ENCODE measurements around the gene L3MBTL4.

Gene L3MBTL4

GRCh38 chr18:5962362-5962761 lies 452.3 kb downstream of the L3MBTL4 start:
- Mint-ChIP-seq H3K27ac (no peak overlapping the region), H3K9me3 (no peaks in the 10 kb centered on the region), H3K4me3 (no peak overlapping the region), H3K36me3 (peaks cover under 1 to 7% of the 10 kb centered on the region in 2 donors), H3K4me1 (no peaks in the 10 kb centered on the region), H3K27me3 (no peaks in the 10 kb centered on the region)
- no peak for ATAC-seq (replicated peaks)
- DNase-seq: no peak

DNA sequence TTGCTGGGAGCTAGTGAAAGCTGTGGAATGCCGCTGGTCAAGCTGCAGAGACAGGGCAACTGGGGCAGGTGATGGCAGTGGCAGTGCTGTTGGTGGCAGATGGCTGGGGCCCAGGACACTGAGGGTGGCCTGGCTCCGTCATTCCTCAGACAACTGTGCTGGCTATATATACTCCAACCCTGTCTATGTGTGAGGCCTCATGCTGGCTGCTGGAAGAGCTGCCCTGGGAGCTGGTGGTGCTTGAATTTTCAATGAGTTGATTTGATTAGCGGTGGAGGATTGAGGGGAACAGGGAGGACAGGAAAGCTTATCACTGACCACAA lies 452.9 kb downstream of the L3MBTL4 start:
- H3K4me1 Mint-ChIP-seq: no peaks in the 10 kb centered on the region
- DNase-seq (no peak), ATAC-seq (replicated peaks) (no peak)
- peaks cover 0 to 6% of the 10 kb centered on the region in 2 donors for H3K36me3 Mint-ChIP-seq
- H3K9me3 Mint-ChIP-seq: no peaks in the 10 kb centered on the region
- no peak overlapping the region for H3K4me3 Mint-ChIP-seq
- H3K27ac Mint-ChIP-seq: no peak overlapping the region
- H3K27me3 Mint-ChIP-seq: no peaks in the 10 kb centered on the region

DNA sequence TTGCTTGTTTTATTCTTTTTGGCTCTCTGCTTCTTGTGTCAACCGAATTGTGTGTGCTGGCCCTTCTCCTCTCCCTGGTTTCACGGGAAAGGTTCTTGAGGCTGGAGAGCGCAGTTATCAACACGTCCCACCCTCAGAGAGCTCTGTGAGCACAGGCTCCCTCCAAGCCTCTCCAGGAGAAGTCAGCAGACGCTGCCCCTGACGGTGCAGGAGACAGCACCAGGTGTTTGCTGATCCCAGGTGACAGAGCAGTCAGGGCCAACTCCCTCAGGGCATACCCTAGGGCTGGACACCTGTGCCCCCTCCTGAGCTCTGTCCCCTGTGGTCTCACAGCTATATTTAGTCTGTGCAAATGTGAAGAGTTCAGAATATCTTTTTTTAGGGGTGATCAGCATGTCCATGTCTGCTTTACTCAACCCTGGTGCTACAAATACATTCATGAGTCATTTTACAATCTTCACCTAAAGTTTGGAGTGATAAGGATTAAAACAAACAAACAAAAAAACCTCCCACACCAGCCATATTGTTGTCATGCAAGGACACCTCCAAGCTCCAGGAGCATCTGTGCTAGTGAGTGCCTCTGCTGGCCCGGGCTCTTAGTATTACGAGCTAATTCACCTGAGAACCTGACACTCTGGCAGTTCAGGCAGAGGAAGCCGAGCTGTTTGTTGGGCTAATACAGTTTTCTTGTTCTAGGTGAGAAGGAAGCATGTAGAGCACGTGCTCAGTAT lies 453.4 kb downstream of the L3MBTL4 start:
- Mint-ChIP-seq H3K4me1 (no peaks in the 10 kb centered on the region), H3K27ac (no peak overlapping the region), H3K9me3 (no peaks in the 10 kb centered on the region), H3K4me3 (no peak overlapping the region), H3K27me3 (no peaks in the 10 kb centered on the region), H3K36me3 (peaks cover 0 to 7% of the 10 kb centered on the region in 2 donors)
- DNase-seq (no peak), ATAC-seq (replicated peaks) (no peak)

DNA sequence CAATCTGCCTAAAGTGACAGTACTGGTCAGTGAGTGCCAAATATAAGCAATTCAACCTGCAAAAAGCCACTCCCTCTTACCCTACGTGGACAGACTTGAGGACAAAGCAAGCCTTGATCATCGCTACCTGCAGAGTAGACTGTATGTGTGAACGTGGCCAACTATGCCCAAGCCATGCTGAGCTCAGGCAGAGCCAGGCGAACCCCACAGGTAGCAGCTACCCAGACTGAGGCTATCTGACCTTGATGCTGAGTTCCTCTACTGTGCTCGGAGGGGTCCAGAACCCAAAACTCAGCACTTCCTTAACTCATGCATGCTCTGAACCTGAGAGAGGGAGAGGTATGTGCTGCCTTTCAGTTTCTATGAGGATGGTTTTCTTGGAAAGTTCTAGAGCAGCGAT lies 455.9 kb downstream of the L3MBTL4 start:
- H3K4me1 Mint-ChIP-seq: no peaks in the 10 kb centered on the region
- no peak overlapping the region for H3K4me3 Mint-ChIP-seq
- no peaks in the 10 kb centered on the region for H3K9me3 Mint-ChIP-seq
- DNase-seq: no peak
- peaks cover 1 to 12% of the 10 kb centered on the region in 2 donors for H3K36me3 Mint-ChIP-seq
- ATAC-seq (replicated peaks): no peak
- H3K27me3 Mint-ChIP-seq: no peaks in the 10 kb centered on the region
- no peak overlapping the region for H3K27ac Mint-ChIP-seq

DNA sequence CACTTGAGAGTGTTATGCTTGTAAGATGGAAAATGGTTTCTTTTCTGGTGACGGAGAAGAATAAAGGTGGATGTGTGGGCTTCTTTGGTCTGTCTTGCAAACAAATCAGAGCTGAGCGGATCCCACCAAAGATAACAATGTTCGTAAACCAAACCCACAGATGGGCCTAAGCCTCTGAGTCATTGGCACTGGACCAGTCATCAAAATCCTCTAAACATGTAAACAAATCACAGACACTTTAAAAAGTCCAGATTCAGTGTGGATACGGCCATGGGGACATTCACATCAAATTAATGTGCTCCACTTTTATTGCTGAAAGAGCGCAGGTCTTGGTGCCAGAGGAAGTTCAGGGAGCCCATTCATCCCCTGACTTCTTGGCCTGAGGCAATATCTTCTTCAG lies 458.9 kb downstream of the L3MBTL4 start:
- ATAC-seq (replicated peaks): no peak
- H3K4me1 Mint-ChIP-seq: no peaks in the 10 kb centered on the region

DNA sequence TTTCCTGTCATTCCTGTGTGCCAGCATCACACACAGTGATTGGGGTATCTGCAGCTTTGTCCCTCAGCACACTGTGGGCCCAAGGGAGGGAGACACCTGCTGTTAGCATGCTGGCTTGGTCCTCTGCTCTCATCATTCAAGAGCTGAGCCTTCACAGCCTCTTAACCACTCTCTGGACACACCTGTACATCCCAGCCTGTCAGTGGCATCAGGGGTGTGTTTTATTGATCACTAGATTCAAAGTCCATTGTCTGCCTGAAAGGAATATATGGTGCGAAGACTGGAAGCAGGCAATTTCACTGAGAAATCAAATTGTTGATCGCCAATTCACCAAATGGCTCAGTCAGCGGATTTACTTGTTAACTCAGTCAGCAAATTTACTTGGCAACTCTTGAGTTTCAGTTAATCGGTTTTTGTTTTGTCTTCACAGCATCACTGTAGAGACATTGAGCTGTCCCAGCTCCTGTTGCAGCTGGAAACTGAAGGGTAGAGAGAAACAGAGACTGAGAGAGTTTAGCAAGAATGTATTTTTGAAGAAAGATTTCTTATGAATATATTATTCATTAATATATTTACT lies 463.1 kb downstream of the L3MBTL4 start:
- H3K9me3 Mint-ChIP-seq: no peaks in the 10 kb centered on the region
- peaks cover 8 to 14% of the 10 kb centered on the region in 2 donors for H3K36me3 Mint-ChIP-seq
- H3K27ac Mint-ChIP-seq: no peak overlapping the region
- peaks cover 0 to 5% of the 10 kb centered on the region in 2 donors for H3K27me3 Mint-ChIP-seq
- DNase-seq (no peak), ATAC-seq (replicated peaks) (no peak)
- no peaks in the 10 kb centered on the region for H3K4me1 Mint-ChIP-seq
- no peak overlapping the region for H3K4me3 Mint-ChIP-seq

More for the DNA sequence above, 458.9 kb downstream of the L3MBTL4 start:
- H3K4me3 Mint-ChIP-seq: no peak overlapping the region
- no peak overlapping the region for H3K27ac Mint-ChIP-seq
- H3K9me3 Mint-ChIP-seq: no peaks in the 10 kb centered on the region
- no peaks in the 10 kb centered on the region for H3K27me3 Mint-ChIP-seq
- no peak for DNase-seq
- peaks cover 8 to 14% of the 10 kb centered on the region in 2 donors for H3K36me3 Mint-ChIP-seq

DNA sequence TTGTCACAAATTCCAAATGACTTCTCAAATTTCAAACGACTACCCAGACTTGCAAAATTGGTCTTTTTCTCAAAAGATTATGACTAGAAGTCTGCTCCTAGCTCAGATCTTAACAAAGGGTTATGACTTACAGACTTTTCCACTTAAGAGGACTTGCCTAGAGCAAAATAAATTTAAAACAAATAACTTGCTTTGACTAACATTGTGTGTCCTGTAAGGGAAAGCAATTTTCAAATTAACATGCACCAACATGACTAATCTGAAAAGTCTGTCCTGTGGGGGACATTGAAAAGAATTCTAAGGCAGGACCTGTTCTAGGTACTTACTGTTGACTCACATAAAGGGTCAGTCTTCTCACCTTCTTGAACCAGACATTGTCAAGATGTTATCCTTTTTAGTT lies 465.9 kb downstream of the L3MBTL4 start:
- ATAC-seq (replicated peaks) (no peak), DNase-seq (no peak)
- Mint-ChIP-seq H3K4me1 (no peaks in the 10 kb centered on the region), H3K9me3 (no peaks in the 10 kb centered on the region), H3K27ac (no peak overlapping the region), H3K36me3 (peaks cover 7 to 9% of the 10 kb centered on the region in 2 donors), H3K27me3 (peaks cover 0 to 9% of the 10 kb centered on the region in 2 donors), H3K4me3 (no peak overlapping the region)

DNA sequence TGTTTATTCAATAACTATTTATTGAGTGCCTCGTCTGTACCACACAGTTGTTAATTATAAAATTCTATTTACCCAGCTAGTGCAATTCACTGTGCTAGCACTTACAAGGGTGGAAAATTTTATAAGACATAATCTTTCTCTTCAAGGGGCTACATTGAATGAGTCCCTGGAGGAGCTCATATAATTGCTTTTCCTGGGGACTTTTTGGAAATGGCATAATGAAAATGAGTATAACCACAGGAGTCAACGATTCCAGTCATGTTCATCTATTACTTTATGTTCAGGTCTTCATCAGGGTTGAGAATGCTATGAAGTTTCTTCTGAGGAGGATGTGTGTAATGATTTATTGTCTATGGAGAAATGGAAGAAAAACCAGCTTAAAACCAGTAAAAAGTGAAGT lies 466.5 kb downstream of the L3MBTL4 start:
- Mint-ChIP-seq H3K4me3 (no peak overlapping the region), H3K36me3 (peaks cover 4% of the 10 kb centered on the region in 2 donors), H3K9me3 (no peaks in the 10 kb centered on the region), H3K27ac (no peak overlapping the region), H3K4me1 (no peaks in the 10 kb centered on the region), H3K27me3 (peaks cover 5 to 14% of the 10 kb centered on the region in 2 donors)
- ATAC-seq (replicated peaks) (no peak), DNase-seq (no peak)

- DNase-seq (no peak), ATAC-seq (replicated peaks) (no peak)
- H3K27ac Mint-ChIP-seq: no peak overlapping the region
- no peak overlapping the region for H3K4me3 Mint-ChIP-seq
- H3K27me3 Mint-ChIP-seq: peaks cover 7 to 24% of the 10 kb centered on the region in 2 donors
- no peaks in the 10 kb centered on the region for H3K4me1 Mint-ChIP-seq
- no peaks in the 10 kb centered on the region for H3K9me3 Mint-ChIP-seq
- no peaks in the 10 kb centered on the region for H3K36me3 Mint-ChIP-seq
These were observed 470.3 kb downstream of the L3MBTL4 start for GRCh38 chr18:5944448-5944847.

DNA sequence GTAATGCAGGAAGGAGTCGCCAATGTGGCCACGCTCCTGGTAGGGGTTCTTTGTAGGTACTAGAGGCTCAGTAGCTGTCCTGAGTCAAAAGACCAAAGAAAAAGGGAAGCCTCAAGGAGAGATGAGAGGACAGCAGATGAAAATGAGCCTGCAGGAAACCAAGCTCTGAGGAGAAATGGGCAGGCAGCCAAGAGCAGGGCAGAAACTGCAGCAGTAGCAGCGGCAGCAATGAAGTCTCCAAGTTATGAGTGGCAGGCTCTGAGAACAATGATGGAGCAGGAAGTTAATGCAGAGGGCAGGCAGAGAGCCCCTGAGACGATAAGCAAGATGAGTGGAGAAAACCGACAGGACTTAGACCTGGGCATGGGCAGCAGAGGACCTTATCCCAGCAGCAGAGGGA lies 471.2 kb downstream of the L3MBTL4 start:
- H3K4me3 Mint-ChIP-seq: no peak overlapping the region

GRCh38 chr18:5942591-5942990 lies 472.1 kb downstream of the L3MBTL4 start:
- DNase-seq (no peak), ATAC-seq (replicated peaks) (no peak)
- Mint-ChIP-seq H3K4me3 (no peak overlapping the region), H3K36me3 (no peaks in the 10 kb centered on the region), H3K4me1 (no peaks in the 10 kb centered on the region), H3K9me3 (no peaks in the 10 kb centered on the region), H3K27ac (no peak overlapping the region), H3K27me3 (peaks cover 7 to 21% of the 10 kb centered on the region in 2 donors)

More for the DNA sequence above, 471.2 kb downstream of the L3MBTL4 start:
- no peaks in the 10 kb centered on the region for H3K36me3 Mint-ChIP-seq
- H3K9me3 Mint-ChIP-seq: no peaks in the 10 kb centered on the region
- H3K27me3 Mint-ChIP-seq: peaks cover 7 to 24% of the 10 kb centered on the region in 2 donors
- H3K27ac Mint-ChIP-seq: no peak overlapping the region
- DNase-seq (no peak), ATAC-seq (replicated peaks) (no peak)
- no peaks in the 10 kb centered on the region for H3K4me1 Mint-ChIP-seq

DNA sequence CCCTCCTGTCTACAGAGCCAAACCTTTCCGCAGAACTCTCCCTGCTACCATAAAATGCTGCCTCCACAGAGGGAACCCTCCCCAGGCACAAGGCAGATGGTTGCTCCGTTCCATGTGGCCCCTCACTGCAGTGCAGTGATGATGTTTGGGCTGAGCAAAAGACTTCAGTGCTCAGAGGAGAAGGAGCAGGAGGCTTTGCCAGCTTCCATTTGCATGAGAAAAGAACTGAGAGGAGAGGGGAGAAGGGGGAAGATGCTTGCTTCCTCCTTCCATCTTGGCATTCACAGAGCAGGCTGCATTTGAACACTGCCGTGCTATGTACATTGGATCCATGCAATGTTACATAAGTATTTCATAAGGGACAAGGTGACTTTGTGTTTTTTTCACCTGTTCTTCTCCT lies 472.8 kb downstream of the L3MBTL4 start:
- H3K9me3 Mint-ChIP-seq: no peaks in the 10 kb centered on the region
- H3K4me3 Mint-ChIP-seq: no peak overlapping the region
- no peak overlapping the region for H3K27ac Mint-ChIP-seq
- H3K4me1 Mint-ChIP-seq: no peaks in the 10 kb centered on the region
- peaks cover 7 to 20% of the 10 kb centered on the region in 2 donors for H3K27me3 Mint-ChIP-seq
- no peak for DNase-seq
- no peak for ATAC-seq (replicated peaks)
- H3K36me3 Mint-ChIP-seq: no peaks in the 10 kb centered on the region

DNA sequence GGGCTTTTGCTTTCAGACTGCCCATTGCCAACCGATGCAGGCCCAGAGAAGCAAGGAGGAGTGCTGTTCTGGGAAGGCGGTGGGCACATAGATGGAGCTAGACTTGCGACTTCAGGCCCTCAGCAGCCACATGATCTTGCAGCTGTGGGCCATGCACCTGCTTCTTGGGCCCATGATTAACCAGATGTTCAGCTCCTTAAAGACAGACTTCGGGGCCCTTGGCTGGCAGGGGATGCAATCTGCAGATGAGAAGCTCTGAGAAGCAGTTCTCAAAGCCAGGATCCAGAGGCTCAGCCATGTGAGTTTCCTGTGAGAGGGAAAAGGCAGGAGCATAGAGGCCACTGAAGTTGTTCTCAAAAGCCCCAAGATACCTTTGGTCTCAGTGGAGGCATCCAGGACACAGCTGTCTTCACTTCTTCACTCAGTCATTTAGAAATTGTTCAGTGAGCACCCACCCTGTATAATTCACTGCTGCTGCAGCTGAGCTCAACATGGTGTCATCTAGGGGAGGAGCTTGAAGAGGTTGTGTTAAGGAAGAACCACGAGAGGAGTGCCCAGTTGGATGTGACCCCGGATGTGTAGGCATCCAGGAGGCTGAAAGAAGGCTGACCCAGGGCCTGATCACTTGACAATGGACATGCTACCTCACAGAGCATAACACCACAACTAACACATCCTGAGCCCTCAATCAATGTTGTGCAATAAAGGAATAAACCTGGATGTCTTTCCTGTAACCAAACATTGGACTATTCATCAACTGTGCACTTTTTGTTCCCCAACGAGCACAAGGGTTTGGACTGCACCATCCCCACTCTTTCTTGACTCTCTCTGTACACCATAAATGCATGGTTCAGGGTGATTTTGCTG lies 474.7 kb downstream of the L3MBTL4 start:
- Mint-ChIP-seq H3K9me3 (no peaks in the 10 kb centered on the region), H3K4me1 (no peaks in the 10 kb centered on the region), H3K27ac (no peak overlapping the region), H3K27me3 (peaks cover 14 to 23% of the 10 kb centered on the region in 2 donors), H3K4me3 (no peak overlapping the region), H3K36me3 (no peaks in the 10 kb centered on the region)
- DNase-seq (no peak), ATAC-seq (replicated peaks) (no peak)

GRCh38 chr18:5937795-5938194 lies 476.9 kb downstream of the L3MBTL4 start:
- H3K9me3 Mint-ChIP-seq: no peaks in the 10 kb centered on the region
- no peak overlapping the region for H3K27ac Mint-ChIP-seq
- H3K27me3 Mint-ChIP-seq: peaks cover 9 to 12% of the 10 kb centered on the region in 2 donors
- DNase-seq (no peak), ATAC-seq (replicated peaks) (no peak)
- no peaks in the 10 kb centered on the region for H3K36me3 Mint-ChIP-seq
- no peaks in the 10 kb centered on the region for H3K4me1 Mint-ChIP-seq
- no peak overlapping the region for H3K4me3 Mint-ChIP-seq

- Mint-ChIP-seq H3K27me3 (peaks cover 4 to 12% of the 10 kb centered on the region in 2 donors), H3K36me3 (no peaks in the 10 kb centered on the region), H3K4me1 (no peaks in the 10 kb centered on the region), H3K4me3 (no peak overlapping the region), H3K27ac (no peak overlapping the region), H3K9me3 (no peaks in the 10 kb centered on the region)
- DNase-seq (no peak), ATAC-seq (replicated peaks) (no peak)
These were observed 477.6 kb downstream of the L3MBTL4 start for GRCh38 chr18:5937121-5937520.

Data from stimulated activated naive B cell treated with anti-CD40 and anti-IgM and Interleukin-4, amounts not matched to agents 10 μg/mL and 1 μg/mL and 100 μg/mL, for 72 hours (primary cell).